Iris pigment epithelial cell (primary cell): ENCODE measurements around the gene KRTAP20-4.

Experiments used
- DNase-seq: peaks from one replicate; pipeline ENCODE4 v3.0.0-alpha.2; 2011; ENCODE audit warnings: low read depth

The KRTAP20-4 gene

DNA sequence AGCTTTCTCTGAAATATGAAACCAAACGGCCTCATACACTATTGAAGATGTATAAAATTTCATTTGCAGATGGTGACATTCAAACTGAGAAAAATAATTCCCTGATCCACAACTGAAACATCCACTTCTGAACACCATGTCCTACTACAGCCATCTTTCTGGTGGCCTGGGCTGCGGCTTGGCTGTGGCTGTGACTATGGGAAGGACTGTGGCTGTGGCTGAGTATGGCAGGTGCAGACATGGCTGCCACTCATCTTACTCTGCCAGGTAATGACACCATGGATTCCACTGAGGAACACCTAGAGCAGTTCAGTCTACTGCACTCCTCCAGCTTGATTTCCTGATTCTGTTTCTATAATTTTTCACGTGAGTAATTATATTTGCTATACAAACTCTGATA is at the start of gene KRTAP20-4:
Gene KRTAP20-4 (plus strand): TSS at position 106 of the 400 bp plus-strand sequence.
- DNase-seq = no peak

DNA sequence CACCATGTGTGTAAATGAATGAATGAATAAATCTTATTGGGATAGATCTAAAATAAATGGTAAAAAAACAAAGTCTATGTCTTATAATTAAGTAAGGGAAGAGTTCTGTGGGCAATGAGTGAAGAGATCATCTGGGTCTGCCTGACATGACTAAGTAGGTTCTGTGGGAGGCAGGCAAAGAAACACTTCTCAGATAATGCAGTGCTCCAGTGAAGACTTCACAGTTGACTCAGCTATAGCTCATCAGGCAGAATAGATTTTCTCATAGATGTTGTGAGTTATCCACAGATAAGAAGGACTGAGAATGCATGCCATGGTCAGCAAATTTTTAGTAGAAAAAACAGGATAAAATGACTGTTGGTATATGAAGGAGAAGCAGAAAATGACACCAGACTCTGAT is 42.7 kb upstream of the KRTAP20-4 start:
- no peak for DNase-seq

- no peak for DNase-seq
These were observed 41.1 kb upstream of the KRTAP20-4 start for GRCh38 chr21:30579346-30579745.

DNA sequence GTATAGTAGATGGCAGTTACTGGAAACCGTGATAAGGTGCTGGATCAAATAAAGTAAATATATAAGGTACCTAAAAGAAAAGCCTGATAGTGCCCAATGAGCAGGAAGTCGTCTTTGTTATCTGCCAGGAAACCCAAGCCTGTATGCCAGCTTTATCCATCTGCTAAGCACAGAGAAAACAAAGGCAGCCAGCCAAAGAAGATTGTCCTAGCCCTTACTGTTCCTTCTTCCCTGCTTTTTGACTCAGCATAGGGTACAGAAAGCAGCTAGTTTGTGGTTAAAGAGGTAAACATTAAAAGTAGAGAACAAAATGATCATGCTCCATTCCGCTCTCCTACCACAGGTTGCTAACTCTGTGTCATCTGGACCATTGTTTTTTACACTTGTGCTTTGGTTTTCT is 40.3 kb upstream of the KRTAP20-4 start:
- DNase-seq = no peak

GRCh38 chr21:30582870-30583269 is 37.6 kb upstream of the KRTAP20-4 start:
- no peak for DNase-seq

GRCh38 chr21:30590297-30590696 is 30.1 kb upstream of the KRTAP20-4 start, which contains the start of gene KRTAP22-2:
Gene KRTAP22-2, minus strand, starts transcription at chr21:30590397.
- no peak for DNase-seq

DNA sequence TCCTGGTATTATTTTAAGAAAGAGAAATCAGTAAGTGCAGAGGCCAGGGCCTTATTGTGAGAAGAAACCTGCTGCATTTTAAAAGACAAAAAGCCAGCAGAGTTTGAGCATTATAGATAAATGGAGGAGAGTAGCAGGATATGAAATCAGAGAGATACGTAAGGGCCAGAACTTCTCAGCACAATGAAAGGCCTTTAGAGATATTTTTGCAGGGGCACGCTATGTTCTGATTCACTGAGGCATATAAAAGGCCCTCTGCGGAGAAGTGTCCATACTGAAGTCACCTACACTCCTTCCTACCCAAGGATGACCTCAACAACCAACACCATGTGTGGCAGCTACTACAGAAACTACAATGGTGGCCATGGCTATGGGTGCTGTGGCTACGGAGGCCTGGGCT is 28.3 kb upstream of the KRTAP20-4 start, which contains the start of gene KRTAP6-3:
Gene KRTAP6-3 (plus strand): TSS at position 301 of the 400 bp plus-strand sequence. CDS start 6 bp downstream, at position 307.
- DNase-seq = no peak

DNA sequence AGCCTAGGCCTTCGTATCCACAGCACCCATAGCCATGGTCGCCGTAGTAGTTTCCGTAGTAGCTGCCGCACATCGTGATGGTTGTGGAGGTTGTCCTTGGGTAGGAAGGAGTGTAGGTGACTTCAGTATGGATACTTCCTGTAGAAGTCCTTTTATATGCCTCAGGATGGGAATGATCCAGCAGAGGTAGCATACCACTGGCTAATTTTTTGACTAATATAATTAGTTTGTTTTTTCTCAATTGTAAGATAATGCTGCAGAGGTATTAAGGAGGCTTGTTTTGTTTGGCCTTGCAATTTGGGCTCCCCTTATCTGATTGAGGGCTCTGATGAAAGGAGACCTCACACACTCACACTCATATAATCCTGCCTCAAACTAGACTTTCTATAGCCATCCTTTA is 21.6 kb upstream of the KRTAP20-4 start, which contains the start of gene KRTAP6-2:
Gene KRTAP6-2 (minus strand): TSS at position 101 of the 400 bp plus-strand sequence. CDS start 28 bp downstream, at position 73.
- DNase-seq = no peak

DNA sequence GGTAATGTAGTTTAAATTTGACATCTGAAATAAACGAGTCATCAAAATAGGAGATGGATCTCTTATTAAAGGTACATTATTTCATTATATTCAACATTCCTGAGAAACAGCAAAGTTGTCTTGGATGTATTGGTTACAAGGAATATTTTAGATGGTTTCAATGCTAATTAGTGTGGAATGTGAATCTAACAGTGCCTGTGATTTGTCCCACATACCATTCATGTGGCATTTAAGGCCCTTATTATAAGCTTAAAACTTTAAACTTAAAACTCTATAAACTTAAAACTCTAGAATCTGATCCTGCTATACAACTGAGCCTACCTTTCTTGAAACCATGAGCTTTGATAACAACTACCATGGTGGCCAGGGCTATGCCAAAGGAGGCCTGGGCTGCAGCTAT is 19.6 kb upstream of the KRTAP20-4 start, which contains the start of gene KRTAP22-1:
Gene KRTAP22-1 (plus strand): TSS at position 301 of the 400 bp plus-strand sequence.
- no peak for DNase-seq

DNA sequence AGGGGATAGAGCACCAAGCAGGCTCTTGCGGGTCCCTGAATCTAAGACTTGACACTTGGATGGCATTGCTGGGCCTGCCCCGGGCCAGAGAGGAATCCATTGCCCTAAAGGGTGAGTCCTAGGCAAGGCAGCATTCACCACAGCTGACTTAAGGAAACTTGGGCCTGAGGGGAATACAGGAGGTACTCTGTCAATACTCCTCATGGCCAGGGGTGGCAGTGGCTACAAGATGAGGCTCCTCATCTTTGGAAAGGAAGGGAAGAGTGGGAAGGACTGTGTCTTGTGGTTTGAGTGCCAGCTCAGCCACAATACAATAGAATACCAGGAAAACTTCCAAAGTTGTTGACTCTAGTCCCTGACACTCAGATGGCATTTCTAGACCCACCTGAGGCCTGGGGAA is 14.5 kb upstream of the KRTAP20-4 start:
- no peak for DNase-seq

GRCh38 chr21:30612132-30612531 is 8.3 kb upstream of the KRTAP20-4 start:
- DNase-seq = no peak

DNA sequence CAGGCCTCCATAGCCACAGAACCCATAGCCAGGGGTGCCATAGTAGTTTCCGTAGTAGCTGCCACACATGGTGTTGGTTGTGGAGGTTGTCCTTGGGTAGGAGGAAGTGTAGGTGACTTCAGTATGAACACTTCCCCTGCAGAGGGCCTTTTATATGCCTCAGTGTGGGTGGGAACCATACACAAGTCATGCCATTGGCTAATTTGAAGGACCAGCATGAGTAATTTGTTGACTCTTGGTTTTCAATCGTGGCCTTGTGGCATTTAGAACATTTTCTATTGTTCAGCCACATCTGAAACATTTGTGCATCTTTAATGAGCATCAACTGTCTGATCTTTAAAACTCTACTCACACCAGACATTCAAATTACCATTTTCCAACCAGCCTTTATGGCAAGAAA is 6.6 kb upstream of the KRTAP20-4 start, which contains the start of gene KRTAP6-1:
Gene KRTAP6-1 (minus strand): TSS at position 95 of the 400 bp plus-strand sequence. CDS start 26 bp downstream, at position 69.
- no peak for DNase-seq

- DNase-seq = no peak
These were observed 5.2 kb upstream of the KRTAP20-4 start for GRCh38 chr21:30615199-30615598.

DNA sequence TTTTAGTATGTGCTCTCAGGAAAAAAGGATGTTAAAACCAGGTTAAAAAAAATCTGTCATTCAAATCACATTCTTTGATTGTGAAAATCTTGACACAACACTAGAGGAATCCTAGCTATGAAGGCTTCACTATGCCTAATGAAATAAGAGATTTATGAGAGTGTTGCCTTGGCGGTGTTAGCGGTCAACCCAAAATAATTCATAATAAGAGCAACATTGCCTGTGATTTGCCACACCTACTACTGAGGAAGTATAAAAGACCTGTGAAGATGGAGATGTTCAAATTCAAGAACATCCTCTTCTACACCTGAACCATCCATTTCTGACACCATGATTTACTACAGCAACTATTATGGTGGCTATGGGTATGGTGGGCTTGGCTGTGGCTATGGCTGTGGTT is 4.3 kb upstream of the KRTAP20-4 start, which contains the start of gene KRTAP20-1:
Gene KRTAP20-1 (plus strand): TSS at position 301 of the 400 bp plus-strand sequence. CDS start 30 bp downstream, at position 331.
- no peak for DNase-seq

GRCh38 chr21:30620080-30620479 is 347 bp upstream of the KRTAP20-4 start:
- DNase-seq = no peak

DNA sequence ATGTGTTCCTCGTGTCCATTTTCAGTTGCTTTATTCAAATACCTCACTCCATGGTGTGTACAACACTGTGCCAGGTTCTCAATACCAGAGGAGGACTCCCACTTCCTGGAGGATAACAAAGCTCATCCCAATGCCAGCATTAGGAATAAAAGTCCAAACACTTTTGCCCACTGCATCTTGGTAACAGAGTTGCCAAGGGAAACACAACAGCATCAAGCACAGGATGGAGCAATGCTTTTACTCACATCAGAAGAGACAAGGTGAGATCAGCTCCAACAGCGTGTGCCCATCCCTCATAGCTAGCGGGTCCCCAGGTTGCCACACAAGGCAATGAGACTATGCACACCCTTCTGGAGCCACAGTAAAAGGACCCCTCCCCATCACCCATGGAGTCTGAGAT is 2.9 kb downstream of the KRTAP20-4 start:
- DNase-seq = no peak

GRCh38 chr21:30625449-30626165 is 5.2 kb downstream of the KRTAP20-4 start:
- DNase-seq = no peak

DNA sequence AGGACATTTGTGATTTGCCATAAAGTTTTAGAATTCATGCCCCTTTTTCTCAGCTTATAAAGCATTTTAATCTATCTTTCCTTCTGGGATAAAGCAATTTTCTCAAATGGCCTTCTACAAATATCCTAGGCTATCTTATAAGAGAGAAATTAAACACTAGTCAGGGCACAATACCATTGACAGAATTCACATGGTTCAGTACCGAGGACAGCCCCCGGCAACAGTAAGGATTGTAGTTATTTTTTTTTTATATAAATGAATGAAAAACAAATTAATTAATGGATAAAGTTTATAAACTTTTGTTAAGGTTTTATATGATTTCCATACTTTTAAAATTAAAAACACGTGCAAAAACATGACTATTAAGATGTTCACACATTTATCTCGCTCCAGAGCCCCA is 7.7 kb downstream of the KRTAP20-4 start:
- no peak for DNase-seq

- DNase-seq = peak; percentile 4
These were observed 8.8 kb downstream of the KRTAP20-4 start for GRCh38 chr21:30629200-30629599.

DNA sequence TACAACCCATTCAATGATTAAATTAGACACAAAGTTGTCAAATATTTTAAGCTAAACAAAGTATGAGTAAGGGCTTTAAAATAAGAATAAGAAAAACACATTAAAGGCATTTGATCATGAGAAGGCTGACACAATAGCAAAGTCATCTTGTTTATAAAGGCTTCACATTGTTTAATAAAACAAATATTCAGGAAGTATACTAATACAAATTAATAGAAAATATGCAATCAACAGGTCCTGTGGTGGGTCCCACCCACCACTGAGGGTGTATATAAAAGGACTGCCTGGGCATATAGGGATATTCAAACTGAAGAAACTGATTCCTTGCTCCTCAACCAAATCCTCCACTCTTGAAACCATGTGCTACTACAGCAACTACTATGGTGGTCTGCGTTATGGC is 14.5 kb downstream of the KRTAP20-4 start, which contains the start of gene KRTAP20-2:
Gene KRTAP20-2 (plus strand): TSS at position 301 of the 400 bp plus-strand sequence. CDS start 58 bp downstream, at position 359.
- DNase-seq = no peak

GRCh38 chr21:30638686-30639085 is 18.3 kb downstream of the KRTAP20-4 start:
- no peak for DNase-seq

GRCh38 chr21:30642564-30642963 is 22.1 kb downstream of the KRTAP20-4 start, which contains the start of gene KRTAP20-3:
Gene KRTAP20-3, plus strand, starts transcription at chr21:30642864.
- DNase-seq = no peak

DNA sequence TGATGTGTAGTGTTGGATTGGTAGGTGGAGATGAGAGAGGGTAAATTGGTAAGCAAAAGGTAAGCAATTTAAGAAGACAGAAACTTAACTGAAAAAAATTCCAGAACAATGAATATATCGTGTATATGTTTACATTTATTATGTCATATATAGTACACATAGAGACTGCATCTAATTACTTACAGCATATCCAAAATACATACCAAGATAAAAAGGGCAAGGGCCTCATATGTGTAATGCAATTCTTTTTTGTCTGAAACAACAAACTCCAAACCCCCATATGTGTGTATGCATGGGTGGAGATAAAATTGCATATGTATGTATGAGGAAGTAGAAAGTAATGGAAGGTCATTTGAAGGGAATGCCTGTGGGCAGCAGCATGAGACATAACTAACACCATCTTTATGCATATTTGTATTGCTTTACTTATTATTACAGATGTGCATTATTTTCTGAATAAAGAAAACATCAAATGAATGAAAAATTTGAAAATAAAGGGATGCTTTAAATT is 26.5 kb downstream of the KRTAP20-4 start:
- no peak for DNase-seq
